NAMALWA (cell line): Measurements from ENCODE around the gene TMEM35B.
"Not testable (repeated sequence)": the region's sequence is repeated elsewhere in the genome, so short reads cannot be mapped to it uniquely, and the experiment has no call there.

Experiments used
- DNase-seq: peaks from one replicate; pipeline ENCODE4 v3.0.0-alpha.2; 2015; ENCODE audit warnings: low spot score

TMEM35B gene

DNA sequence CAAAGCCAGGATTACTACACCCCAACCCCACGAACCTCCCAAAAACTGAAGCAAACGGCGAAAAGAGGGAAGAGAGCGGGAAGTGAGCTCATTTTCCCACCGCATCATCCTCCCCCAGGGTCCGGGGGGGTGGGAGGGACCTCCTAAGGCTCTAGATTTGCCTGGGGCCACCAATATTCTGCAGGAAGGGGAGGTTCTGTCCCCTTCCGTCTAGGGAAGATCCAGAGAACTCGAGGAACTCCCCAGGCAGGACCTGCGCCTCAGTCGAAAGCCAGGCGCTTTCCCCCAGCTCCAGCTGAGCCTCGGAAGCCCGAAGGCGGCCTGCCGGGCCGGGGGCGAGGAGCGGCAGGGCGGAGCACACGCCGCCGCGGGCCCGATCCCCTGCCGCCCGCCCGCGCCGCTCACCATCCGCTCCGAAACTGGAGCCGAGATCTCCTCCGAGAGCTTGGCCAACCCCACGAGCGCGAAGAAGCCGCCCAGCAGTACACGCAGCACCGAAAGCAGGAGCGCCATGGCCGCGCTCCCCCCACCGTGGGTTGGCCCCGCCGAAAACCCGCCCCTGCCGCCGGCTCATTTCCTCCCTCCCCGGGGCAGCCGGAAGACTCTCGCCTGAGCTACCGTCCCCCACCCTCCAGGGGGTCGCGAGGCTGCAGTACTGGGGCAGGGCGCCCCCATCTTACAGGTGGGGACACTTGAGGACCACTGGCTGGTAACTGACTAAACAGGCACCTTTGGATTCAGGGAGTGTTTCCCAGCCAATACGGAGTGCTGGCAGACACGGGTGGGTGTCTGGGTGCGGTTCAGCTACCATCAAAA lies at the start of gene TMEM35B:
Gene TMEM35B, minus strand, starts transcription at position 555 of the 816 bp plus-strand sequence. Its CDS starts 42 bp downstream, at position 513.
- DNase-seq: peak; percentile 74

GRCh38 chr1:35033346-35033745 lies 48.2 kb upstream of the TMEM35B start:
- no peak for DNase-seq

DNA sequence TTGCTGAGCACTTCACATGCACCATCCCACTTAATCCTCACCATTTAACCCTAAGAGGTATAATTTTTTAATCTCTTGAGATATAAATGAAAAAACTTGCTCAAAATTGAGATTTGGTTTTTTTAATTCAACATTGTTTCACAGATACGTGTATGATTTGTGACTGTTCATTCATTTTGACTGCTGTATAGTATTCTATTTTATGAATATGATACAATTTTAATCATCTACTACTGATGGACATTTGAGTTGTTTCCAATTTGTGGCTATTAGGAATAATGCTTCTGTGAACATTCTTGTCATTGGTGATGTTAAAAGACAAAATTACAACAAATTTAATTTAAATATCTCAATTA lies 47.2 kb upstream of the TMEM35B start:
- DNase-seq: no peak

DNA sequence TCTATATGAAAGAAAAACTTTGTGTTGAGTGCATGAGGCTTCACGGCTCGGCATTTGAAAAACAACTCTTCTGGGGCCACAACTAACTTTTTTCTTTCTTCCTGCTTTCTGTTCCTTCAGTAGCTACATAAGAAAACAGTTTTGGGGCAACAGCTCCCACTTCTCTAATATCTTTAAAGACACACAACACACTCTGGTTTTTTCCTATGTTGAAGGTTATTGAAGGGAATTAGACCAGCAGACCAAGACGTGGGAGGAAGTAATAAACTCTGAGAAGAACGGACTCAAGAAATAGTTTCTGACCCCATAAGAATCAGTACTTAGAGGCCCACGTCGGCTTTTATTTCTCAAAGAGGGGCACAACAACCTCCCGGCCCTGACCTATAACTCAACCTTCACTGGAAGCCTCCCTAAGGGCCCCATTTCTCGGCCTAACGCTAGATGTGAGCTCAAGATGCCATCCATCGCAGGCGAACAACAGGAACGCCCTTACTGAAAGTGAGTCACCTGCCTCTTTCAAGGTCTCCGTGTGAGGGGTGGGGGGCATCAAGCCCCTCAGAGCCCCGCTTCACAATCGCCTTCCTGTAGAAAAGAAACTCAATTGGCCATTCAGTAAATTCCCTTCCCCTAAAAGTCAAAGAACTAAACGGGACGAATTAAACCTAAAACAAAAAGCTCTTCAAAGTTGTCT lies 45.8 kb upstream of the TMEM35B start:
- peak; percentile 61 for DNase-seq

DNA sequence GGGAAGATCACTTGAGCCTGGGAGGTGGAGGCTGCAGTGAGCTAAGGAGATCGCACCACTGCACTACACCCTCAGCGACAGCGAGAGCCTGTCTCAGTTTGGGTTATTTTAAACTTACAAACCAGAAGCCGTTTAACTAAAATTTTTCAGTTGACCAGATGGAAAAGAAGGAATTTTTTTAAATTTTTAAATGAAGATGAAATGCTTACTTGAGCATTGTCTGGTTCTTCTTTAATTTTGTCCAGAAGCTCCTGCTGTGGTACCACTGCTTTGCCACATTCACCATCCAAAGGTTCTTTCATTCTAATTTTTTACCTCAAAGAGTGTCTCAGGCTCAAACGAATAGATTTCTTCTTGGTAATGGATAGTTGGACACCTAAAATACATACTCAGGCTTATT lies 45.2 kb upstream of the TMEM35B start:
- DNase-seq: no peak

GRCh38 chr1:35029761-35030160 lies 44.6 kb upstream of the TMEM35B start:
- DNase-seq: no peak

GRCh38 chr1:35016406-35016805 lies 31.3 kb upstream of the TMEM35B start:
- no peak for DNase-seq

DNA sequence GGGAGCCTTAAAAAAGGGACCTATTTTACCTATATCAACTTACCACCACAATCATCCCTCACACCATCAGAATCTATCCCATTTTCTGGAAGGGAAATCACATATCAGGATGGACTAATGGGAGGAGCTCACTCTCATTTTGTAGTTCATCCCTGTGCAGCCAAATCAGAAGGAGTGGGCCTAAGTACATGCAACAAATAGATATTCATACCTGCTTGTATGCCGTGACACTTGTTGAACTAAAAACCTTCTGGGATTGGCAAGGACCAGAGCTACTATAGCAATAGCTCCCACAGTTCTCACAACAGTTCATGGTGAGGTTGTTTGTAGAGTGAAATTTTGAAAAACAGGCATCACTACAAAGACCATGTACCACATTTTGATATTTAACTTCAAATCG lies 29.3 kb upstream of the TMEM35B start:
- DNase-seq: no peak

DNA sequence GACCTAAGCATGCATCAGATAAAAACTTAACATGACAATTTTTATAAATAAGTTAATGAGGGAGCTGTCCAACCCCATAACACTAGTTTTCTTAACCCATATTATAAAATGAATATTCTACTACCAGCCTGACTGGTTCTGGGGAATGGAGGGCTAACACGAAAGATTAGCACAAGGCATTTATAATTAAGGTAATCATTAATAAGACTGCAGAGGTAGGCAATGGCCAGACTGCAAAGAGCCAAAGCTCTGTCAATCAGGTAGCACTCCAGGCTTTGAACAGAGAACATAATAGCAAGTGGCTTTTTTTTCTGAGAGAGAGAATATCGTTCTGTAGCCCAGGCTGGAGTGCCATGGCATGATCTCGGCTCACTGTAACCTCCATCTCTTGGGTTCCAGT lies 20.6 kb upstream of the TMEM35B start:
- no peak for DNase-seq

- no peak for DNase-seq
These were observed 16.6 kb upstream of the TMEM35B start for GRCh38 chr1:35001743-35002142.

- no peak for DNase-seq
These were observed 9.7 kb upstream of the TMEM35B start for GRCh38 chr1:34994878-34995277.

DNA sequence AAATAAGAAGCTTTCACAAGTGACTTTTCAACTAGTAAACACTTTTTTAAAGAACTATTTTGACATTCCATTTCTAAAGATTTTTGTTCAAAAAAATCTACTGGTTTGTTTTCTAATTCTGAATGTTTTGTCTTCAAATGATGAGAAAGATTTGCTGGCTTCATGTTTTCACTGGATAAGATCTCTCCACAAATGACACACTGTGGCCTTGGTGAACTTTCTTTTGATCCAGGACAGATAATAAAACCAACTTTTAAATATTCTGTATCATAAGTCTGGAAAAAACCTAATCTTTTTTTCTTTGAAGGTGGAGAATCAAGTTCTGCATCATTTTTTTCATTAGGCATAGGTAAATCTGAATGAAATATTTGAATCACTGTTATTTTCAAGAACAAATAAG lies 3.4 kb upstream of the TMEM35B start:
- no peak for DNase-seq

DNA sequence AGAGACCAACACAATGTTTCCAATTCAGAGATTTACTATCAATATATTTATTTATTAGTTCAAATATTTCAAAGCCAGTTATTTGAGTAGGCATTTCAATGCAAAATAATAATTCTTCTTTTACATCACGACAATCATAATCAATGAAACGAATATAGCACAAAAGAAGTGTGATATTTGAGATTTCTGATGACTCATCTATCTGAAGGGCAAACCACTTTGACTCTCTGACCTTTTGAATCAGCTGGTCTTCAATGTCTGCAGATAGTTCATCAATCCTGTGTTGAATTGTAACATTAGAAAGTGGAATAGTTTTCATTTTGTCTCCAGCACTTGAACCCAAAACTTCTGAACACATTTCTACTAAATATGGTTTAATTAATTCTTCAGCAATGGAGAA lies 3.0 kb upstream of the TMEM35B start:
- DNase-seq: no peak

DNA sequence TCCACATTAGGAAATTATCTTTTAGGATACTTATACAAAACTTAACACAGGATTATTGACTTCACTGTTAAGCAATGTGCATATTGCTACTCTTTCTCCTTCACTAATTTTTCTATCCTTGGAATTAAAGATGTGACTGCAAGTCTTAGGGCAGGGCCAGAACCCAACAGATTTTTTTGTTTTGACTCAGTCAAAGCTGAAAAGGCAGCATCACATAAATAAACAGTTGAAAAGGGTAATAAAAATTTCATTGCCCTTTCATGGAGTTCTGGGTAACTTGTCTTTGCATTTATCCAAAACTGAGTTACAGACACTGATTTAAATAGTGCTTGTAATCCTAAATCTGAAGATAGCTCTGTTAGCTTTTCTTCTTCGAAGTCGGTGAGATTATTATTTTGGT lies 1.9 kb upstream of the TMEM35B start:
- DNase-seq: no peak

- DNase-seq: not testable (repeated sequence)
These were observed 410 bp upstream of the TMEM35B start for GRCh38 chr1:34985609-34985904.

DNA sequence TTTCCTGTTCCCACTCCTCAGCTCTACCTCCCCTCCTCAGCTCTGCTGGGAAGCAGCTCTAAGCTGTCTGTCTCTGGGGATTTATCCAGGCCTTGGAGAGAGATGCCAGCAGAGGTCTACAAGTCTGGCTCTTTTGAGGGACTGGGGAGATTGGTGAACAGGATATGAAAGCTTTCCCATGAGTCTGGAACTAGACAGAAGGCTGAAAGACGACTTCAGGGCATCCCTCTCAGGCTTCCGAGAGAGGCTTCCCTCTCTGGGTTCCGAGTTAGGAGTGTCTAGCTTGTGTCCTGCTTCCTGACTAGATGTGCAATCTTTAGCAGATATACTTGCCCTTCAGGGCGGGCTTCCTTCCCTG lies 733 bp downstream of the TMEM35B start:
- DNase-seq: peak; percentile 22

GRCh38 chr1:34983700-34984355 lies 1.3 kb downstream of the TMEM35B start:
- peak; percentile 5 for DNase-seq

- peak; percentile 20 for DNase-seq
These were observed 2.2 kb downstream of the TMEM35B start for GRCh38 chr1:34982820-34983376.

GRCh38 chr1:34980715-34981114 lies 4.4 kb downstream of the TMEM35B start:
- peak; percentile 33 for DNase-seq

DNA sequence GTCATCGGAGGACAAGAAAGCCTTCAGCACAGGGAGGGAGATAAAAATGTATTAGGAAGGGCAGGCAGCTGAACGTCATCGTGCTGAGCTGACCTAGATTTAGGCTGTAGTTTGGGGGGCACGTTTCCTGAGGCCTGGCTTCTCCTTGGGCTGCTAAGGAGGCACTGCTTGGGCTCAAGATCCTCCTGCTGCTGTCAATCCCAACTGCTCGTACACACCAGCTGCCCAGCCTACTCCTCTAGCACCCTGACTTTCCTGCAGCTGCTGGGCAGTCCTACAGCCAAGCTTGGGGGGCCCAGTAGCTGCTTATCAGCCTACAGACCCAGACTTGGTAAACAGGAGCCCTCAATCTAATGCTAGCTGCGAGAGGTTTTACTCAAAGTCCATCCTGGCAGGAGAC lies 6.2 kb downstream of the TMEM35B start:
- DNase-seq: no peak

DNA sequence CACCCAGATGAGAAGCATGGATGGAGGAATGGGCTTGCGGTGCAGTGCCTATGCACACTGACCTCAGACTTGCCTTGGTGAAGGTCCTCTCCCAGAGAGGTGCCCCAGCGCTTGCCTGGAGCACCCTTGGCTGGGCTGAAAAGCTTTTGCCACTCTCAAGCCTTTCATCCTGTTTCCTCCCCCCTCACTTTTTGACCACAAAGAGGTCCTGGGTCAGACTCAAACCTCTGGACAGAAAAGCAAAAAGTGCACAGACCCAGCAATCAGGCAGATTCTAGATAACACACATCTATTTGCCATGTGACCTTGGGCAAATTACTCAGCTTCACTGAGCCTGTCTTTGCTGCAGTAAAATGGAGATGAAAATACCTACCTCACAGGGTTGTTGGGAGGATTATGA lies 7.3 kb downstream of the TMEM35B start:
- peak; percentile 6 for DNase-seq

- DNase-seq: no peak
These were observed 8.0 kb downstream of the TMEM35B start for GRCh38 chr1:34977210-34977471.
